Liver (tissue), 9 donors: ENCODE results near the gene HTR6. TPM values are rescaled to one million over a fixed set of nuclear protein-coding genes. Genes with fewer than 3 reads are reported as not detected.
A peak's percentile ranks its signal among the peaks of the same experiment; 100 is the strongest.

Experiments used
- DNase-seq: peaks from one replicate; pipeline ENCODE4 v3.0.0-alpha.2; 2017; ENCODE audit warnings: low spot score
- H3K27ac ChIP-seq, 2 donors: one replicate each; pipeline ENCODE4 v1.7.0; 2013; ENCODE audit warnings: inconsistent platforms in 2 of 2, low read length in 2 of 2, control low read depth in 1 of 2, low read depth in 1 of 2, mild to moderate bottlenecking in 1 of 2
- H3K27me3 ChIP-seq, 4 donors: one replicate each; pipeline versions ENCODE4 v1.6.1 to v1.7.0; 2013; ENCODE audit warnings: low read length in 3 of 4, inconsistent platforms in 1 of 4, mild to moderate bottlenecking in 1 of 4, moderate library complexity in 1 of 4; ENCODE audit not compliant: control insufficient read depth in 4 of 4, insufficient read depth in 4 of 4
- H3K36me3 ChIP-seq, 4 donors: one replicate each; pipeline versions ENCODE4 v1.6.1 to v1.7.0; 2013; ENCODE audit warnings: low read length in 3 of 4, mild to moderate bottlenecking in 3 of 4, low read depth in 1 of 4, moderate library complexity in 1 of 4; ENCODE audit not compliant: control insufficient read depth in 4 of 4, insufficient read depth in 3 of 4
- H3K4me1 ChIP-seq, 4 donors: one replicate each; pipeline versions ENCODE4 v1.6.1 to v1.7.0; 2013; ENCODE audit warnings: low read length in 3 of 4, mild to moderate bottlenecking in 3 of 4, moderate library complexity in 1 of 4; ENCODE audit not compliant: control insufficient read depth in 4 of 4, insufficient read depth in 4 of 4
- H3K4me3 ChIP-seq, 3 donors: one replicate each; pipeline versions ENCODE4 v1.6.1 to v1.7.0; 2013; ENCODE audit warnings: low read length in 3 of 3, control low read depth in 1 of 3, low read depth in 1 of 3, mild to moderate bottlenecking in 1 of 3
- H3K9ac ChIP-seq, 2 donors: one replicate each; pipeline ENCODE4 v1.7.0; 2013; ENCODE audit warnings: low read length in 2 of 2, mild to moderate bottlenecking in 2 of 2, moderate library complexity in 2 of 2, control low read depth in 1 of 2, low read depth in 1 of 2
- H3K9me3 ChIP-seq, 4 donors: one replicate each; pipeline versions ENCODE4 v1.6.1 to v1.7.0; 2013; ENCODE audit warnings: low read length in 3 of 4; ENCODE audit not compliant: control insufficient read depth in 4 of 4
- ATF3 ChIP-seq: IDR thresholded peaks from 2 replicates; pipeline ENCODE4 v1.6.1; 2016; ENCODE audit warnings: antibody characterized with exemption
- CTCF ChIP-seq: fragments of 150-350 bp; IDR thresholded peaks from 2 replicates; pipeline ENCODE4 v1.5.1; 2017; ENCODE audit warnings: improper control_type of control experiment, low read depth, low read length; ENCODE audit not compliant: missing input control
- EGR1 ChIP-seq, 2 donors: IDR thresholded peaks; 2 replicates each; pipeline ENCODE4 v1.6.1; 2016 to 2018; ENCODE audit warnings: antibody characterized with exemption in 2 of 2, low read depth in 2 of 2
- FOXA2 ChIP-seq: IDR thresholded peaks from 2 replicates; pipeline ENCODE4 v1.6.1; 2016; ENCODE audit warnings: antibody characterized with exemption
- GABPA ChIP-seq, 2 donors: IDR thresholded peaks in 1 of 2; conservative IDR thresholded peaks in 1 of 2; 2 replicates each; pipeline ENCODE4 v1.6.1; 2016; ENCODE audit warnings: antibody characterized with exemption in 2 of 2, mild to moderate bottlenecking in 1 of 2, moderate library complexity in 1 of 2
- HNF4A ChIP-seq, 2 donors: conservative IDR thresholded peaks; 2 replicates each; pipeline ENCODE4 v1.6.1; 2016; ENCODE audit warnings: antibody characterized with exemption in 2 of 2, mild to moderate bottlenecking in 2 of 2
- HNF4G ChIP-seq: IDR thresholded peaks from 2 replicates; pipeline ENCODE4 v1.6.1; 2016; ENCODE audit warnings: antibody characterized with exemption
- JUND ChIP-seq, 2 donors: IDR thresholded peaks; 2 replicates each; pipeline ENCODE4 v1.6.1; 2016; ENCODE audit warnings: antibody characterized with exemption in 2 of 2
- MAX ChIP-seq: IDR thresholded peaks from 2 replicates; pipeline ENCODE4 v1.6.1; 2016; ENCODE audit warnings: antibody characterized with exemption
- NR2F2 ChIP-seq: IDR thresholded peaks from 2 replicates; pipeline ENCODE4 v1.6.1; 2016; ENCODE audit warnings: antibody characterized with exemption
- RAD21 ChIP-seq, 2 donors: IDR thresholded peaks; 2 replicates each; pipeline ENCODE4 v1.6.1; 2016; ENCODE audit warnings: antibody characterized with exemption in 2 of 2, mild to moderate bottlenecking in 2 of 2
- REST ChIP-seq: IDR thresholded peaks from 2 replicates; pipeline ENCODE4 v1.6.1; 2016; ENCODE audit warnings: antibody characterized with exemption, mild to moderate bottlenecking
- RXRA ChIP-seq, 2 donors: IDR thresholded peaks; 2 replicates each; pipeline ENCODE4 v1.6.1; 2017 to 2018; ENCODE audit warnings: antibody characterized with exemption in 2 of 2, mild to moderate bottlenecking in 1 of 2
- SP1 ChIP-seq: IDR thresholded peaks from 2 replicates; pipeline ENCODE4 v1.6.1; 2018; ENCODE audit warnings: antibody characterized with exemption, mild to moderate bottlenecking
- TAF1 ChIP-seq: conservative IDR thresholded peaks from 2 replicates; pipeline ENCODE4 v1.6.1; 2016; ENCODE audit warnings: antibody characterized with exemption, mild to moderate bottlenecking
- YY1 ChIP-seq: IDR thresholded peaks from 2 replicates; pipeline ENCODE4 v1.6.1; 2016; ENCODE audit warnings: antibody characterized with exemption, mild to moderate bottlenecking
- ZBTB33 ChIP-seq: IDR thresholded peaks from 2 replicates; pipeline ENCODE4 v1.6.1; 2016; ENCODE audit warnings: antibody characterized with exemption
- WGBS: extraction: QIAGEN DNeasy Blood & Tissue Kit; methylation state at CpG from one replicate; pipeline ENCODE4 v1.1.7; 2013; 5-methylcytosine and 5-hydroxymethylcytosine counted together
- polyA plus RNA-seq, 2 donors: library from polyadenylated mRNA; stranded (reverse) in 1 of 2; unstranded in 1 of 2; fragments of 200-250 nt in 1 of 2; fragments of >200 nt in 1 of 2; fragmentation: Nextera tagmentation in 1 of 2; extraction: Ambion mirVana in 1 of 2; gene quantifications; one replicate each; pipeline versions ENCODE4 v1.2.1 to v1.2.3, GENCODE V29; 2013 to 2015
- total RNA-seq, 2 donors: library from RNA; depleted of rRNA; stranded (reverse); fragments of >200 nt; gene quantifications; one replicate each; pipeline ENCODE4 v1.2.3, GENCODE V29; 2014
- donor health status: healthy.
- donor health status: healthy.
- donor health status: healthy.
- donor health status: healthy.
- donor health status: healthy.

Gene HTR6
- total and polyA plus RNA-seq, 4 donors: not detected

- no peak overlapping the region for H3K9ac ChIP-seq
- no peak for TF ChIP-seq RXRA (IDR thresholded peaks at IDR 0.05)
- TF ChIP-seq YY1: no peak
- TF ChIP-seq TAF1: no peak
- TF ChIP-seq SP1: no peak
- no peak for TF ChIP-seq JUND (IDR thresholded peaks at IDR 0.05)
- TF ChIP-seq RAD21 (IDR thresholded peaks at IDR 0.05): no peak
- TF ChIP-seq ZBTB33: no peak
- no peak for TF ChIP-seq HNF4G
- TF ChIP-seq HNF4A (conservative IDR thresholded peaks at IDR 0.05): no peak
- TF ChIP-seq NR2F2: no peak
- TF ChIP-seq MAX: no peak
- TF ChIP-seq ATF3: no peak
- no peak for TF ChIP-seq FOXA2
- no peak for TF ChIP-seq CTCF
- TF ChIP-seq GABPA (IDR thresholded peaks at IDR 0.05 in 1 of 2, conservative IDR thresholded peaks at IDR 0.05 in 1 of 2): no peak
- no peak for TF ChIP-seq EGR1 (IDR thresholded peaks at IDR 0.05; ENCODE audit: low read depth in 2 of 2)
- H3K4me3 ChIP-seq: no peak overlapping the region
- H3K36me3 ChIP-seq: no peaks in the 10 kb centered on the region
- WGBS: 73% methylated on average over 5 of the region's 5 CpGs
- no peak for DNase-seq
- peaks cover 0 to 2% (median 0%) of the 10 kb centered on the region in 4 donors for H3K27me3 ChIP-seq
- H3K27ac ChIP-seq: no peak overlapping the region
- no peaks in the 10 kb centered on the region for H3K4me1 ChIP-seq
- H3K9me3 ChIP-seq: no peaks in the 10 kb centered on the region
Observed at GRCh38 chr1:19675797-19676196, 11.1 kb downstream of the HTR6 start.

GRCh38 chr1:19676438-19676922 lies 11.8 kb downstream of the HTR6 start:
- no peak overlapping the region for H3K4me3 ChIP-seq
- H3K27ac ChIP-seq: no peak overlapping the region
- no peak overlapping the region for H3K9ac ChIP-seq
- peaks cover 0 to 2% (median 0%) of the 10 kb centered on the region in 4 donors for H3K27me3 ChIP-seq
- no peaks in the 10 kb centered on the region for H3K4me1 ChIP-seq
- H3K9me3 ChIP-seq: no peaks in the 10 kb centered on the region
- DNase-seq: no peak
- no peaks in the 10 kb centered on the region for H3K36me3 ChIP-seq
- TF ChIP-seq ZBTB33 (no peak), REST (peak; percentile 99)
- 31% methylated on average over 13 of the region's 13 CpGs for WGBS
